Fibroblast of the aortic adventitia (primary cell): ENCODE data around the gene ANKMY1. TPM values are rescaled to one million over a fixed set of nuclear protein-coding genes. Genes with fewer than 3 reads are reported as not detected.
"Not testable (repeated sequence)": the region's sequence is repeated elsewhere in the genome, so short reads cannot be mapped to it uniquely, and the experiment has no call there.

Experiments used
- DNase-seq: peaks from one replicate; pipeline ENCODE4 v3.0.0-alpha.2; 2010; ENCODE audit warnings: low read depth
- H3K4me3 ChIP-seq: 2 replicates; pipeline ENCODE4 v1.5.1; 2011; ENCODE audit warnings: low read depth, mild to moderate bottlenecking, control low read depth, low read length, moderate library complexity
- total RNA-seq: library from RNA; depleted of rRNA; stranded (reverse); fragments of >200 nt; gene quantifications from 2 replicates; pipeline ENCODE4 v1.2.3, GENCODE V29; 2012; ENCODE audit warnings: low replicate concordance
- TF ChIP-seq, protein P1 (sequence below): IDR thresholded peaks from 2 replicates; pipeline ENCODE4 v1.5.1; 2011; ENCODE audit warnings: mild to moderate bottlenecking, low read length, control low read depth, inconsistent platforms; ENCODE audit not compliant: insufficient read depth

Gene ANKMY1
- total RNA-seq, 1 donor: 11.0 TPM

DNA sequence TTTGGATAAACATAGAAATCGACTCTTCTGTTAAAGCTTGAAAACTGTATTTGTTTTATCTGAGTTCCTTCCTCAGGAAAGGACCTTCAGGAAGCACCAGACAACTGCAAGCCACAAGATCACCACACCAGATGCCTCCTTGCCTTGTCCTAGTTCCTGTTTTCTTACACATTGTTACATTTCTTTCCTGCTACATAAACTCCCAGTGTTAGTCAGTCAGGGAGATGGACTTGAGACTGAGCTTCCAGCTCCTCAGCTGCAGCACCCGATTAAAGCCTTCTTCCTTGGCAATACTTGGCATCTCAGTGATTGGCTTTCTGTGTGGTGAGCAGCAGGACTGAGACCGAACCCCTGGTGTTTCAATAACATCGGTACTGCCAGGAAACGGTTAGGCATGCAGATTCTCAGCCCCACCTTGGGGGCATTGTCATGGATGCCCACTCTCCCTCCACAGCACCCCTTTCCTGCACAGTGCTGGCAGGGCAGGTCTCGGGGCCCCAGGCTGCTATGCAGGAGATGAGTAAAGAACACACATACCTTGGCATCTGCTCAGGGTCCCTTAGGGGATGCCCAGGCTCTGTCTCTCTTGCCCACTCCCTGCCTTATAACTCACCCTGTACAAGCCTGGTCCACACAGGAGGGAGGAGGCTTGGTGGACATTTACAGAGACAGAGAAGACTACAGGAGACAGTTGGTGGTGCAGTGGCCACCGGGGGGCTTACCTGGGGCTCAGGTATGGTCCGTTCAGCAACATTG, 32.6 kb downstream of the ANKMY1 start:
- TF ChIP-seq, protein P1, sequence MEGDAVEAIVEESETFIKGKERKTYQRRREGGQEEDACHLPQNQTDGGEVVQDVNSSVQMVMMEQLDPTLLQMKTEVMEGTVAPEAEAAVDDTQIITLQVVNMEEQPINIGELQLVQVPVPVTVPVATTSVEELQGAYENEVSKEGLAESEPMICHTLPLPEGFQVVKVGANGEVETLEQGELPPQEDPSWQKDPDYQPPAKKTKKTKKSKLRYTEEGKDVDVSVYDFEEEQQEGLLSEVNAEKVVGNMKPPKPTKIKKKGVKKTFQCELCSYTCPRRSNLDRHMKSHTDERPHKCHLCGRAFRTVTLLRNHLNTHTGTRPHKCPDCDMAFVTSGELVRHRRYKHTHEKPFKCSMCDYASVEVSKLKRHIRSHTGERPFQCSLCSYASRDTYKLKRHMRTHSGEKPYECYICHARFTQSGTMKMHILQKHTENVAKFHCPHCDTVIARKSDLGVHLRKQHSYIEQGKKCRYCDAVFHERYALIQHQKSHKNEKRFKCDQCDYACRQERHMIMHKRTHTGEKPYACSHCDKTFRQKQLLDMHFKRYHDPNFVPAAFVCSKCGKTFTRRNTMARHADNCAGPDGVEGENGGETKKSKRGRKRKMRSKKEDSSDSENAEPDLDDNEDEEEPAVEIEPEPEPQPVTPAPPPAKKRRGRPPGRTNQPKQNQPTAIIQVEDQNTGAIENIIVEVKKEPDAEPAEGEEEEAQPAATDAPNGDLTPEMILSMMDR: no peak
- no peak overlapping the region for H3K4me3 ChIP-seq
- DNase-seq: no peak

DNA sequence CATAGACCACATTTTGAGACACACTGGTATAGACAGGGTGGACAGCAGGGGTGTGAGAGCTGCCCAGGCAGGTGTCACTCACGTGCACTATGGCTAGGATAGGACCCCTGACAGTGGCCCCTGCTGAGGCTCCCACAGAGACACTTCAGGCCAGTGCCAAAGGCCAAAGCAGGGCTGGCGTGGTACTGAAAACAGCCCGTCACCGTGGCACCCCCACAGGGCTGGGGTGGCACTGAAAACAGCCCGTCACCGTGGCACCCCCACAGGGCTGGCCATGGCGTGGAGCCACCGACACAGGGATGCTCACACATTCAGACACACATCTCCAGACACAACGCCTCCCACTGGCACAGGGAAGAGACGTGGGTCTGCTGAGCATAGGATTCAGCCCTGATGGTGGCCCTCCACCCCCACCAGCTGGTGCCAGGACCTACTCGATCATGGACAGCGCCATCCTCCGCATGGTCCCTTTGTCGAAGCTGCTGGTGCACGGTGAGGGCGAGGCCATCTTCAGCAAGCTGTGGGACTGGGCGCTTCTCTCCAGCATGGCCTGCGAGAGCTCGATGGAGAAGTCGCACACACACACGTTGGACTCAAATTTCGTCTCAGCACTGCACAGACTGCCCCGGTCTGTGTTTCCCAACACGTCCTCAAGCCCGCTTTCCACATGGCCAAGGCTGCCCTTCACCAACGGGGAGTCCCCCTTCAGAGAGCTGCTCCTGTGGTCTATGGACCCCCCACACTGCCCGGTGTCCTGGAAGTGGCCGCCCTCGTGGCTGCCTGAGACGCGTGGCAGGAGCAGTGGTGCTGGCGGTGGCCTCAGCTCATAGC, 34.1 kb downstream of the ANKMY1 start:
- DNase-seq: no peak
- TF ChIP-seq, protein P1: no peak
- no peak overlapping the region for H3K4me3 ChIP-seq

DNA sequence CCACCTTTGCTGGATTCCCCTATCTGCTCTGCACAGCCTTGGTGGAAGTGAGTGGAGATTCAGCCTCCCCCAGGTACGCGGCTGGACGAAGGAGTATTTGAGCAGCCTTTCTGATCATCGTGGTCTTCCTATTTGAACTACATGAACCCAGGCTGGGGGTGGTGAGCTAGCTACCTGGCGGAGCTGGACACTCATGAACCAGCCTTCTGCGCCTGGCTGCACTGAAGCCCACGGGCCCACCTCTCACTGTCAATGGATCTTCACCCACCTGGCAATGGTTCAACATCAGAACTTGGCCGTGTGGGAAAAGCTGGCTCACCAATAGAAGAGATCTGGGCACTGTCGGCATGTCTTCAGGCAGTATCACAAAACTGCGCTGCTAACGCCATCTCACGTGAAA, 35.4 kb downstream of the ANKMY1 start:
- TF ChIP-seq, protein P1: no peak

DNA sequence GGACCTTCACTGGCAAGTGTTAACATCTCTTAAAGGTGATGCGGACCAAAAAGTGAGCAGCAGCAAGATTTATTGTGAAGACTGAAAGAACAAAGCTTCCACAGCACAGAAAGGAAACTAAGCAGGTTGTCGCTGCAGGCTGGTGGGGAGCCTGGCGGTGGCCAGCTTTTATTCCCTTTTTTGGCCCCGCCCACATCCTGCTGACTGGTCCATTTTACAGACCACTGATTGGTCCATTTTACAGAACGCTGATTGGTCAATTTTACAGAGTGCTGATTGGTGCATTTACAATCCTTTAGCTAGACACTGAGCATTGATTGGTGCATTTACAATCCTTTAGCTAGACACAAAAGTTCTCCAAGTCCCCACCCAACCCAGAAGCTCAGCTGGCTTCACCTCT, 35.9 kb downstream of the ANKMY1 start:
- not testable (repeated sequence) for DNase-seq, H3K4me3 ChIP-seq

More for the DNA sequence above, 35.4 kb downstream of the ANKMY1 start:
- H3K4me3 ChIP-seq: no peak overlapping the region
- no peak for DNase-seq

DNA sequence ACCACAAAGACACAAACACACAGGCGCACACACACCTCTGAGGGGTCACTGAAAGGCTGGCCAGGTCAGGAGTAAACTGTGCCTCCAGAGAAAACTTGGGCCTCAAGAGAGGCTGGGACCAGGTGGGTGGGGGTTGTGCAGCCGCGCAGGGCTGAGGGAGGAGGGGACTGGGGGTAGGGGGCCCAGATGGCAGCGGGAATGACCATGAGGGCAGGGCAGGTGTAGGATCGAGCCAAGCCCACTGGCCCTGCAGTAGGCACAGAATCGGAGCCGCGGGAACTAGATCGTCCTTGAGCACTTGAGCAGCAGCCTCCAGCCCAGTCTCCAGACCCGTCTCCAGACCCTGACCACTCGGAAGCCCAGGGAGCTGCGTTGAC, 36.8 kb downstream of the ANKMY1 start:
- no peak for DNase-seq
- TF ChIP-seq, protein P1: no peak
- no peak overlapping the region for H3K4me3 ChIP-seq

DNA sequence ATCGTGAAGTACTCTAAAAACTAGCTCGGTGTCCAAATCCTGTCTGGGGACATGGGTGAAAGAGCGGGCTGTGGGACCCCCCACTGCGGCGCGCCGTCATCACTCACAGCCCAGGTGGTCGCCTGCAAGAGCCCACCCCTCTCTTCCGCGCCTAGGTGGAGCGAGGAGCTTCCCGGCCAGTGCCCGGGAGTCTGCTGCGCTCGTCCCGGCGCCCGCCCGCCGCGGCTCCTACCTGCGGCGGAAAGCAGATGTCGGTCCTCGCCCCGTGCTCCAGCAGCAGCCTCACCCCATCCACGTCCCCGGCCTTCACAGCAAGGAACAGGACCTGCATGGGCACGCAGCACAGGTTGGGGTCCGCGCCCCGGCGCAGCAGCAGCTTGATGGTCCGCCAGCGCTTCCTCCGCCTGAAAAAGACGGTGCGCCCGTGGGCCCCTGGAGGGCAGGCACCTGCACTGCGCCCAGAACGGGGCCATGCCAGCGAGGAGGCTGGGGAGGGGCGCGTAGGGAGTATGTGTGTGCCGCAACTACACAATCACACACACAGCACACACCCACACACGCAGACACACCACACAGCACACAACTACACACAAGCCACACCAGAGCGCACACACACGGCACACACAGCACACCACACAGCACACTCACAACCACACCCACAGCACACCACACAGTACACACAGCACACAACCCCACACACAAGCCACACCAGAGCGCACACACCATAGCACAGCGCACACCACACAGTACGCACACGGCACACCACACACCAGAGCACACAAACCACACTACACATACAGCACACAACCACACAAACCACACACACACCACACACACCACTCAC, 37.4 kb downstream of the ANKMY1 start:
- TF ChIP-seq, protein P1: no peak
- peak overlapping the region; percentile 17 for H3K4me3 ChIP-seq
- DNase-seq: no peak
